Measurements from ENCODE around the gene SOS1.

The SOS1 gene

DNA sequence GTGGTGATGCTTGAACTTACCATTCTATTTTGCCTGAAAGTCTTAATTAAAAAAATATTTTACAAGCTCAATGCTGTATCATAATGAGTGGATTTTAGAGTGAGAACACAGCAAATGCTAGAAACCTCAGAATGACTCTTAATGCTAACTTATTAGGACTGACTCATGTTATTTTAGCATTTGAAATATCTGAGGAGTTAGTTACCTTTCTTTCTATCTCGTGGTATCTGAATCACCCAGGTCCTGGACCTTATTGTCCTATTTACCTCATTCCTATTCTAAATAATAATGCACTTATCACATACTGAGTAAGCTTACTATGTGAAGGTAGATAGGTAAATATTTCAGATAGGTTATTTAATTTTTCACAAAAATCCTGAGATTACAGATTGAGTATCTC lies 70.7 kb downstream of the SOS1 start:
- no peaks in the 10 kb centered on the region for H3K9me3 ChIP-seq (ENCODE audit: control insufficient read depth, insufficient read depth, low read depth, low read length)
- POLR2A ChIA-PET = no interaction called here
- H3K36me3 ChIP-seq (ENCODE audit: control insufficient read depth in 2 of 2, insufficient read depth in 1 of 2, low read length in 2 of 2) = peaks cover 12 to 34% of the 10 kb centered on the region in 2 experiments
- H3K4me3 ChIP-seq (ENCODE audit: low read depth, low read length) = no peak overlapping the region
- TF ChIP-seq, protein P1, sequence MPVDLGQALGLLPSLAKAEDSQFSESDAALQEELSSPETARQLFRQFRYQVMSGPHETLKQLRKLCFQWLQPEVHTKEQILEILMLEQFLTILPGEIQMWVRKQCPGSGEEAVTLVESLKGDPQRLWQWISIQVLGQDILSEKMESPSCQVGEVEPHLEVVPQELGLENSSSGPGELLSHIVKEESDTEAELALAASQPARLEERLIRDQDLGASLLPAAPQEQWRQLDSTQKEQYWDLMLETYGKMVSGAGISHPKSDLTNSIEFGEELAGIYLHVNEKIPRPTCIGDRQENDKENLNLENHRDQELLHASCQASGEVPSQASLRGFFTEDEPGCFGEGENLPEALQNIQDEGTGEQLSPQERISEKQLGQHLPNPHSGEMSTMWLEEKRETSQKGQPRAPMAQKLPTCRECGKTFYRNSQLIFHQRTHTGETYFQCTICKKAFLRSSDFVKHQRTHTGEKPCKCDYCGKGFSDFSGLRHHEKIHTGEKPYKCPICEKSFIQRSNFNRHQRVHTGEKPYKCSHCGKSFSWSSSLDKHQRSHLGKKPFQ (tag by site-specific recombination; IDR thresholded peaks at IDR 0.05) = no peak
- TF ChIP-seq, protein P2, sequence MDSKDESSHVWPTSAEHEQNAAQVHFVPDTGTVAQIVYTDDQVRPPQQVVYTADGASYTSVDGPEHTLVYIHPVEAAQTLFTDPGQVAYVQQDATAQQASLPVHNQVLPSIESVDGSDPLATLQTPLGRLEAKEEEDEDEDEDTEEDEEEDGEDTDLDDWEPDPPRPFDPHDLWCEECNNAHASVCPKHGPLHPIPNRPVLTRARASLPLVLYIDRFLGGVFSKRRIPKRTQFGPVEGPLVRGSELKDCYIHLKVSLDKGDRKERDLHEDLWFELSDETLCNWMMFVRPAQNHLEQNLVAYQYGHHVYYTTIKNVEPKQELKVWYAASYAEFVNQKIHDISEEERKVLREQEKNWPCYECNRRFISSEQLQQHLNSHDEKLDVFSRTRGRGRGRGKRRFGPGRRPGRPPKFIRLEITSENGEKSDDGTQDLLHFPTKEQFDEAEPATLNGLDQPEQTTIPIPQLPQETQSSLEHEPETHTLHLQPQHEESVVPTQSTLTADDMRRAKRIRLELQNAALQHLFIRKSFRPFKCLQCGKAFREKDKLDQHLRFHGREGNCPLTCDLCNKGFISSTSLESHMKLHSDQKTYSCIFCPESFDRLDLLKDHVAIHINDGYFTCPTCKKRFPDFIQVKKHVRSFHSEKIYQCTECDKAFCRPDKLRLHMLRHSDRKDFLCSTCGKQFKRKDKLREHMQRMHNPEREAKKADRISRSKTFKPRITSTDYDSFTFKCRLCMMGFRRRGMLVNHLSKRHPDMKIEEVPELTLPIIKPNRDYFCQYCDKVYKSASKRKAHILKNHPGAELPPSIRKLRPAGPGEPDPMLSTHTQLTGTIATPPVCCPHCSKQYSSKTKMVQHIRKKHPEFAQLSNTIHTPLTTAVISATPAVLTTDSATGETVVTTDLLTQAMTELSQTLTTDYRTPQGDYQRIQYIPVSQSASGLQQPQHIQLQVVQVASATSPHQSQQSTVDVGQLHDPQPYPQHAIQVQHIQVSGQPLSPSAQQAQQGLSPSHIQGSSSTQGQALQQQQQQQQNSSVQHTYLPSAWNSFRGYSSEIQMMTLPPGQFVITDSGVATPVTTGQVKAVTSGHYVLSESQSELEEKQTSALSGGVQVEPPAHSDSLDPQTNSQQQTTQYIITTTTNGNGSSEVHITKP (tag by site-specific recombination; IDR thresholded peaks at IDR 0.05) = no peak
- TF ChIP-seq OSR2 (tag by site-specific recombination; IDR thresholded peaks at IDR 0.05) = no peak
- TF ChIP-seq, protein P3, sequence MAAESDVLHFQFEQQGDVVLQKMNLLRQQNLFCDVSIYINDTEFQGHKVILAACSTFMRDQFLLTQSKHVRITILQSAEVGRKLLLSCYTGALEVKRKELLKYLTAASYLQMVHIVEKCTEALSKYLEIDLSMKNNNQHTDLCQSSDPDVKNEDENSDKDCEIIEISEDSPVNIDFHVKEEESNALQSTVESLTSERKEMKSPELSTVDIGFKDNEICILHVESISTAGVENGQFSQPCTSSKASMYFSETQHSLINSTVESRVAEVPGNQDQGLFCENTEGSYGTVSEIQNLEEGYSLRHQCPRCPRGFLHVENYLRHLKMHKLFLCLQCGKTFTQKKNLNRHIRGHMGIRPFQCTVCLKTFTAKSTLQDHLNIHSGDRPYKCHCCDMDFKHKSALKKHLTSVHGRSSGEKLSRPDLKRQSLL (tag by site-specific recombination; IDR thresholded peaks at IDR 0.05) = no peak
- TF ChIP-seq ZNF140 (tag by site-specific recombination; IDR thresholded peaks at IDR 0.05) = no peak
- TF ChIP-seq, protein P4, sequence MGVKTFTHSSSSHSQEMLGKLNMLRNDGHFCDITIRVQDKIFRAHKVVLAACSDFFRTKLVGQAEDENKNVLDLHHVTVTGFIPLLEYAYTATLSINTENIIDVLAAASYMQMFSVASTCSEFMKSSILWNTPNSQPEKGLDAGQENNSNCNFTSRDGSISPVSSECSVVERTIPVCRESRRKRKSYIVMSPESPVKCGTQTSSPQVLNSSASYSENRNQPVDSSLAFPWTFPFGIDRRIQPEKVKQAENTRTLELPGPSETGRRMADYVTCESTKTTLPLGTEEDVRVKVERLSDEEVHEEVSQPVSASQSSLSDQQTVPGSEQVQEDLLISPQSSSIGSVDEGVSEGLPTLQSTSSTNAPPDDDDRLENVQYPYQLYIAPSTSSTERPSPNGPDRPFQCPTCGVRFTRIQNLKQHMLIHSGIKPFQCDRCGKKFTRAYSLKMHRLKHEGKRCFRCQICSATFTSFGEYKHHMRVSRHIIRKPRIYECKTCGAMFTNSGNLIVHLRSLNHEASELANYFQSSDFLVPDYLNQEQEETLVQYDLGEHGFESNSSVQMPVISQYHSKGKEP (tag by site-specific recombination; IDR thresholded peaks at IDR 0.05) = no peak
- TF ChIP-seq, protein P5, sequence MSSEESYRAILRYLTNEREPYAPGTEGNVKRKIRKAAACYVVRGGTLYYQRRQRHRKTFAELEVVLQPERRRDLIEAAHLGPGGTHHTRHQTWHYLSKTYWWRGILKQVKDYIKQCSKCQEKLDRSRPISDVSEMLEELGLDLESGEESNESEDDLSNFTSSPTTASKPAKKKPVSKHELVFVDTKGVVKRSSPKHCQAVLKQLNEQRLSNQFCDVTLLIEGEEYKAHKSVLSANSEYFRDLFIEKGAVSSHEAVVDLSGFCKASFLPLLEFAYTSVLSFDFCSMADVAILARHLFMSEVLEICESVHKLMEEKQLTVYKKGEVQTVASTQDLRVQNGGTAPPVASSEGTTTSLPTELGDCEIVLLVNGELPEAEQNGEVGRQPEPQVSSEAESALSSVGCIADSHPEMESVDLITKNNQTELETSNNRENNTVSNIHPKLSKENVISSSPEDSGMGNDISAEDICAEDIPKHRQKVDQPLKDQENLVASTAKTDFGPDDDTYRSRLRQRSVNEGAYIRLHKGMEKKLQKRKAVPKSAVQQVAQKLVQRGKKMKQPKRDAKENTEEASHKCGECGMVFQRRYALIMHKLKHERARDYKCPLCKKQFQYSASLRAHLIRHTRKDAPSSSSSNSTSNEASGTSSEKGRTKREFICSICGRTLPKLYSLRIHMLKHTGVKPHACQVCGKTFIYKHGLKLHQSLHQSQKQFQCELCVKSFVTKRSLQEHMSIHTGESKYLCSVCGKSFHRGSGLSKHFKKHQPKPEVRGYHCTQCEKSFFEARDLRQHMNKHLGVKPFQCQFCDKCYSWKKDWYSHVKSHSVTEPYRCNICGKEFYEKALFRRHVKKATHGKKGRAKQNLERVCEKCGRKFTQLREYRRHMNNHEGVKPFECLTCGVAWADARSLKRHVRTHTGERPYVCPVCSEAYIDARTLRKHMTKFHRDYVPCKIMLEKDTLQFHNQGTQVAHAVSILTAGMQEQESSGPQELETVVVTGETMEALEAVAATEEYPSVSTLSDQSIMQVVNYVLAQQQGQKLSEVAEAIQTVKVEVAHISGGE (tag by site-specific recombination; conservative IDR thresholded peaks at IDR 0.05; ENCODE audit: low read depth) = no peak
- TF ChIP-seq ZNF843 (tag by site-specific recombination; IDR thresholded peaks at IDR 0.05) = no peak
- TF ChIP-seq WT1 (tag by site-specific recombination; IDR thresholded peaks at IDR 0.05) = no peak
- TF ChIP-seq, protein P6, sequence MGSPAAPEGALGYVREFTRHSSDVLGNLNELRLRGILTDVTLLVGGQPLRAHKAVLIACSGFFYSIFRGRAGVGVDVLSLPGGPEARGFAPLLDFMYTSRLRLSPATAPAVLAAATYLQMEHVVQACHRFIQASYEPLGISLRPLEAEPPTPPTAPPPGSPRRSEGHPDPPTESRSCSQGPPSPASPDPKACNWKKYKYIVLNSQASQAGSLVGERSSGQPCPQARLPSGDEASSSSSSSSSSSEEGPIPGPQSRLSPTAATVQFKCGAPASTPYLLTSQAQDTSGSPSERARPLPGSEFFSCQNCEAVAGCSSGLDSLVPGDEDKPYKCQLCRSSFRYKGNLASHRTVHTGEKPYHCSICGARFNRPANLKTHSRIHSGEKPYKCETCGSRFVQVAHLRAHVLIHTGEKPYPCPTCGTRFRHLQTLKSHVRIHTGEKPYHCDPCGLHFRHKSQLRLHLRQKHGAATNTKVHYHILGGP (tag by site-specific recombination; IDR thresholded peaks at IDR 0.05) = no peak
- TF ChIP-seq, protein P7, sequence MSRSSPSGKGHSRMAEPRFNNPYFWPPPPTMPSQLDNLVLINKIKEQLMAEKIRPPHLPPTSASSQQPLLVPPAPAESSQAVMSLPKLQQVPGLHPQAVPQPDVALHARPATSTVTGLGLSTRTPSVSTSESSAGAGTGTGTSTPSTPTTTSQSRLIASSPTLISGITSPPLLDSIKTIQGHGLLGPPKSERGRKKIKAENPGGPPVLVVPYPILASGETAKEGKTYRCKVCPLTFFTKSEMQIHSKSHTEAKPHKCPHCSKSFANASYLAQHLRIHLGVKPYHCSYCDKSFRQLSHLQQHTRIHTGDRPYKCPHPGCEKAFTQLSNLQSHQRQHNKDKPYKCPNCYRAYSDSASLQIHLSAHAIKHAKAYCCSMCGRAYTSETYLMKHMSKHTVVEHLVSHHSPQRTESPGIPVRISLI (tag by site-specific recombination; IDR thresholded peaks at IDR 0.05) = no peak
- no peak for TF ChIP-seq SCRT2 (tag by site-specific recombination; IDR thresholded peaks at IDR 0.05)
- CTCF ChIA-PET = interaction anchor here (0.7 to 1.9 kb wide), 4 partner anchors 103 to 183 kb away, joined by 3 to 5 read pairs (median 4); no protein-coding TSS in a partner anchor
- H3K4me1 ChIP-seq (ENCODE audit: control insufficient read depth, insufficient read depth, low read length) = no peaks in the 10 kb centered on the region
- H3K27ac ChIP-seq (ENCODE audit: extremely low read depth, low read depth, low read length) = no peak overlapping the region
